CD14-positive monocyte (primary cell): ENCODE data around the gene TBC1D25. TPM values are rescaled to one million over a fixed set of nuclear protein-coding genes. Genes with fewer than 3 reads are reported as not detected.

Experiments used
- DNase-seq, 3 donors: peaks; one replicate each; pipeline ENCODE4 v3.0.0-alpha.2; 2011 to 2022
- H2AFZ ChIP-seq: 2 replicates; pipeline ENCODE4 v1.6.0; 2012; ENCODE audit warnings: mild to moderate bottlenecking, low read depth, low read length, inconsistent platforms; ENCODE audit not compliant: insufficient read depth, poor library complexity, severe bottlenecking
- H3K27ac ChIP-seq, 2 donors: 1 replicate in 1 of 2; 2 replicates in 1 of 2; pipeline ENCODE4 v1.5.1; 2012 to 2013; ENCODE audit warnings: low read length in 2 of 2, control low read depth in 1 of 2, inconsistent platforms in 1 of 2, low read depth in 1 of 2, mild to moderate bottlenecking in 1 of 2
- H3K27me3 ChIP-seq, 2 donors: one replicate each; pipeline versions ENCODE4 v1.6.0 to v1.6.1; 2011 to 2013; ENCODE audit warnings: low read length in 2 of 2; ENCODE audit not compliant: control insufficient read depth in 2 of 2, insufficient read depth in 2 of 2
- H3K36me3 ChIP-seq, 2 donors: replicated peaks in 1 of 2; 1 replicate in 1 of 2; 2 replicates in 1 of 2; pipeline versions ENCODE4 v1.5.1 to v1.6.1; 2012 to 2013; ENCODE audit warnings: low read length in 2 of 2, control low read depth in 1 of 2, inconsistent platforms in 1 of 2, mild to moderate bottlenecking in 1 of 2; ENCODE audit not compliant: insufficient read depth in 2 of 2, control insufficient read depth in 1 of 2
- H3K4me1 ChIP-seq, 2 donors: 1 replicate in 1 of 2; 2 replicates in 1 of 2; pipeline versions ENCODE4 v1.5.1 to v1.6.1; 2012 to 2013; ENCODE audit warnings: low read length in 2 of 2, control low read depth in 1 of 2, inconsistent platforms in 1 of 2, mild to moderate bottlenecking in 1 of 2, moderate library complexity in 1 of 2; ENCODE audit not compliant: insufficient read depth in 2 of 2, control insufficient read depth in 1 of 2
- H3K4me2 ChIP-seq: replicated peaks from 2 replicates; pipeline ENCODE3; 2012; ENCODE audit warnings: low read length, moderate library complexity, mild to moderate bottlenecking; ENCODE audit not compliant: poor library complexity, severe bottlenecking; ENCODE audit errors: extremely low read depth
- H3K4me3 ChIP-seq, 3 experiments: fragments of 200-600 bp in 1 of 3; sonication (generic) in 1 of 3; replicated peaks in 1 of 3; 1 replicate in 2 of 3; 2 replicates in 1 of 3; pipeline ENCODE4 v1.5.1; 2011 to 2013; ENCODE audit warnings: low read length in 3 of 3, mild to moderate bottlenecking in 3 of 3, control low read depth in 2 of 3, low read depth in 2 of 3, inconsistent platforms in 1 of 3, moderate library complexity in 1 of 3
- H3K79me2 ChIP-seq: 2 replicates; pipeline ENCODE4 v1.6.0; 2012; ENCODE audit warnings: mild to moderate bottlenecking, control low read depth, inconsistent platforms, low read length, moderate library complexity; ENCODE audit not compliant: insufficient read depth
- H3K9ac ChIP-seq: 2 replicates; pipeline ENCODE4 v1.6.0; 2017; ENCODE audit warnings: low read length, mild to moderate bottlenecking; ENCODE audit not compliant: insufficient read depth, poor library complexity, severe bottlenecking
- H3K9me3 ChIP-seq, 2 donors: replicated peaks in 1 of 2; 1 replicate in 1 of 2; 2 replicates in 1 of 2; pipeline versions ENCODE4 v1.5.1 to v1.6.1; 2012 to 2013; ENCODE audit warnings: low read length in 2 of 2, control low read depth in 1 of 2; ENCODE audit not compliant: control insufficient read depth in 1 of 2, insufficient read depth in 1 of 2
- H4K20me1 ChIP-seq: 2 replicates; pipeline ENCODE4 v1.6.0; 2012; ENCODE audit warnings: mild to moderate bottlenecking, low read length, control low read depth, moderate library complexity; ENCODE audit not compliant: insufficient read depth
- H3K27ac Mint-ChIP-seq, 7 donors: one replicate each; pipeline ENCODE4 v1.8.0; 2020; ENCODE audit warnings: mild to moderate bottlenecking in 7 of 7, mixed read lengths in 7 of 7, moderate library complexity in 6 of 7, inconsistent platforms in 2 of 7
- H3K27me3 Mint-ChIP-seq, 3 donors: one replicate each; pipeline ENCODE4 v1.8.0; 2021 to 2022; ENCODE audit warnings: low read depth in 3 of 3, mild to moderate bottlenecking in 3 of 3, mixed read lengths in 3 of 3, moderate library complexity in 3 of 3, inconsistent platforms in 1 of 3
- H3K36me3 Mint-ChIP-seq, 2 donors: one replicate each; pipeline ENCODE4 v1.8.0; 2020; ENCODE audit warnings: mixed read lengths in 2 of 2, inconsistent platforms in 1 of 2, mild to moderate bottlenecking in 1 of 2
- H3K4me1 Mint-ChIP-seq: one replicate; pipeline ENCODE4 v1.8.0; 2020; ENCODE audit warnings: mild to moderate bottlenecking, mixed read lengths
- H3K4me3 Mint-ChIP-seq, 2 donors: one replicate each; pipeline ENCODE4 v1.8.0; 2020; ENCODE audit warnings: mild to moderate bottlenecking in 2 of 2, mixed read lengths in 2 of 2, moderate library complexity in 1 of 2
- H3K9me3 Mint-ChIP-seq, 7 donors: one replicate each; pipeline ENCODE4 v1.8.0; 2020 to 2022; ENCODE audit warnings: mixed read lengths in 7 of 7, mild to moderate bottlenecking in 6 of 7, moderate library complexity in 6 of 7, inconsistent platforms in 2 of 7
- CTCF ChIP-seq: fragments of 200-600 bp; IDR thresholded peaks from one replicate; pipeline ENCODE4 v1.8.0; 2022; ENCODE audit warnings: antibody characterized with exemption, mild to moderate bottlenecking
- WGBS: methylation state at CpG from one replicate; pipeline ENCODE4 v1.1.5; 2013; ENCODE audit warnings: missing lambda C conversion rate; ENCODE audit not compliant: insufficient coverage; 5-methylcytosine and 5-hydroxymethylcytosine counted together
- intact Hi-C, 2 donors: fragments of 100-400 bp; cut with micrococcal nuclease; formaldehyde crosslinking; loops; one replicate each; pipeline versions ENCODE4 v1.15.0 to v1.15.1; 2023
- polyA plus RNA-seq, 3 donors: library from polyadenylated mRNA; depleted of rRNA in 1 of 3; unstranded in 2 of 3; stranded (reverse) in 1 of 3; fragments of 300-500 nt in 2 of 3; fragments of >200 nt in 1 of 3; fragmentation: Illumina TruSeq in 2 of 3; gene quantifications; 1 replicate in 2 of 3; 2 replicates in 1 of 3; pipeline ENCODE4 v1.2.3, GENCODE V29; 2012 to 2021

Gene TBC1D25
- polyA plus RNA-seq, 3 donors = 5.7 to 16.9 (median 6.6) TPM

- Mint-ChIP-seq H3K4me1 (peaks cover 11% of the 10 kb centered on the region), H3K36me3 (no peaks in the 10 kb centered on the region), H3K9me3 (peaks cover 0 to 3% (median 0%) of the 10 kb centered on the region in 7 donors), H3K27ac (no peak overlapping the region), H3K27me3 (peaks cover 2 to 7% (median 2%) of the 10 kb centered on the region in 3 donors), H3K4me3 (no peak overlapping the region)
- intact Hi-C loops = no loop called here
- peak in 2 of 3 donors; percentile 12 to 22 for DNase-seq
- Histone ChIP-seq H3K36me3 (no peaks in the 10 kb centered on the region), H3K4me2 (no peak overlapping the region), H3K9me3 (no peaks in the 10 kb centered on the region), H2AFZ (no peak overlapping the region), H3K79me2 (no peaks in the 10 kb centered on the region), H3K9ac (no peak overlapping the region), H3K27me3 (no peaks in the 10 kb centered on the region), H3K27ac (no peak overlapping the region), H4K20me1 (no peaks in the 10 kb centered on the region), H3K4me3 (no peak overlapping the region), H3K4me1 (peaks cover 8 to 12% of the 10 kb centered on the region in 2 donors)
- no peak for TF ChIP-seq CTCF
- no CpG with 5 or more reads among the region's 10 CpGs for WGBS
Measured at GRCh38 chrX:48493890-48494364, 45.6 kb upstream of the TBC1D25 start.

DNA sequence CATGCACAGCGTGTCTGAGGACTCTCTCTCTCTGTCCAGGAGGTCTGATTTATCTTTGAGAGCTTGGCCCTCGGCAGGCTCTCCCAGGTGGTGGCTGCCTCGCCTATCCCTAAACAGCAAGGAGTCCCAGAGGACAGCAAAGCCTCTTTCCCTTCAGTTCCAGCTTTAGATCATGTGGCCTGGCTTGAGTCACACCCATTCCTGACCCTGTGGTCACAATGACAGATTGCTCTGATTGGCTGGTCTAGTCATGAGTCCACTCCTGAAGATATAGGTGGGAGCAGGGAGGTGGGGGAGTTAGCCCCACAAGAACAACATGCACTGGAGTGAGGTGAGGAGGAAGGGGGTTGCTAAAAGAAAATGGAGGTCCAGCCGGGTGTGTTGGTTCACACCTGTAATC, 42.9 kb upstream of the TBC1D25 start:
- H3K4me1 Mint-ChIP-seq = peaks cover 11% of the 10 kb centered on the region
- Histone ChIP-seq H3K9me3 (no peaks in the 10 kb centered on the region), H4K20me1 (no peaks in the 10 kb centered on the region), H3K4me3 (no peak overlapping the region), H3K27me3 (no peaks in the 10 kb centered on the region), H3K79me2 (no peaks in the 10 kb centered on the region), H3K27ac (no peak overlapping the region), H2AFZ (no peak overlapping the region), H3K9ac (no peak overlapping the region), H3K36me3 (no peaks in the 10 kb centered on the region), H3K4me1 (peaks cover 8 to 12% of the 10 kb centered on the region in 2 donors), H3K4me2 (no peak overlapping the region)
- TF ChIP-seq CTCF = no peak
- DNase-seq = no peak
- H3K36me3 Mint-ChIP-seq = no peaks in the 10 kb centered on the region
- peaks cover 2 to 12% (median 3%) of the 10 kb centered on the region in 3 donors for H3K27me3 Mint-ChIP-seq
- H3K4me3 Mint-ChIP-seq = no peak overlapping the region
- intact Hi-C loops = no loop called here
- no peak overlapping the region for H3K27ac Mint-ChIP-seq
- WGBS = 96% methylated on average over 3 of the region's 4 CpGs
- peaks cover 0 to 3% (median 0%) of the 10 kb centered on the region in 7 donors for H3K9me3 Mint-ChIP-seq
